Esophagus squamous epithelium (tissue), 4 donors: ENCODE results near the gene COTL1.

Source experiments
- CTCF ChIP-seq, 6 experiments: fragments of 450-650 bp in 4 of 6; fragments of 200-600 bp in 2 of 6; sonication (generic) in 2 of 6; IDR thresholded peaks; one replicate each; pipeline ENCODE4 v1.5.1; 2016 to 2019; ENCODE audit warnings: antibody characterized with exemption in 6 of 6, mild to moderate bottlenecking in 4 of 6, moderate library complexity in 4 of 6
- POLR2A ChIP-seq, 4 donors: fragments of 450-650 bp; IDR thresholded peaks; one replicate each; pipeline ENCODE4 v1.6.1; 2017; ENCODE audit warnings: antibody characterized with exemption in 4 of 4, mild to moderate bottlenecking in 4 of 4, moderate library complexity in 3 of 4

DNA sequence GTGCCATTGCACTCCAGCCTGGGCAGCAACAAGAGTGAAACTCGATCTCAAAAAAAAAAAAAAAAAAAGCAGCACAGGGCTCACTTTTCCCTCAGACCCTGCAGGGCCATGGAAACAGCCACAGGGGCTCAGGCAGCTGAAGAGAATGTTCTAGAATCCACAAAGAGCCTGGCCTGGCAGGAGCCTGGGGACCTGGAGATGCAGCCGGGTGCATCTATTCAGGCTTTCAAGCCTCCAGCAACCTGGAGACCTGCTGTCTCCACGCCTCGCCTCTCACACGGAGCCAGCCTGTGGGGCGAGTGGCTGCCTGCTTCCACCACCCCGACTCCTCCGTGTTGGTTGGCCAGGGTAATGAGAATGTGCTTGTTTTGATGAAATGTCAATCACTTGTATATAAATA, 69.4 kb downstream of the COTL1 start:
- TF ChIP-seq POLR2A (IDR thresholded peaks at IDR 0.05) (no peak), CTCF (IDR thresholded peaks at IDR 0.05) (no peak)
